Astrocyte of the cerebellum (primary cell): ENCODE results near the gene SLC34A1.
"Not testable (repeated sequence)": the region's sequence is repeated elsewhere in the genome, so short reads cannot be mapped to it uniquely, and the experiment has no call there.

Experiments used
- DNase-seq: peaks from one replicate; pipeline ENCODE4 v3.0.0-alpha.2; 2011; ENCODE audit warnings: low read depth
- H3K4me3 ChIP-seq: 2 replicates; pipeline ENCODE4 v1.5.1; 2011; ENCODE audit warnings: mild to moderate bottlenecking, low read depth, low read length, moderate library complexity
- in situ Hi-C: cut with HindIII; loops from 2 replicates; pipeline ENCODE4 v1.10.0; 2017; ENCODE audit warnings: low sequenced_read_pairs
- TF ChIP-seq, protein P1 (sequence below): IDR thresholded peaks from 2 replicates; pipeline ENCODE4 v1.5.1; 2012; ENCODE audit warnings: low read length, low read depth, moderate library complexity, mild to moderate bottlenecking; ENCODE audit errors: missing control alignments

Gene SLC34A1

GRCh38 chr5:177358370-177358819, 25.8 kb upstream of the SLC34A1 start:
- DNase-seq: no peak
- no peak overlapping the region for H3K4me3 ChIP-seq
- TF ChIP-seq, protein P1, sequence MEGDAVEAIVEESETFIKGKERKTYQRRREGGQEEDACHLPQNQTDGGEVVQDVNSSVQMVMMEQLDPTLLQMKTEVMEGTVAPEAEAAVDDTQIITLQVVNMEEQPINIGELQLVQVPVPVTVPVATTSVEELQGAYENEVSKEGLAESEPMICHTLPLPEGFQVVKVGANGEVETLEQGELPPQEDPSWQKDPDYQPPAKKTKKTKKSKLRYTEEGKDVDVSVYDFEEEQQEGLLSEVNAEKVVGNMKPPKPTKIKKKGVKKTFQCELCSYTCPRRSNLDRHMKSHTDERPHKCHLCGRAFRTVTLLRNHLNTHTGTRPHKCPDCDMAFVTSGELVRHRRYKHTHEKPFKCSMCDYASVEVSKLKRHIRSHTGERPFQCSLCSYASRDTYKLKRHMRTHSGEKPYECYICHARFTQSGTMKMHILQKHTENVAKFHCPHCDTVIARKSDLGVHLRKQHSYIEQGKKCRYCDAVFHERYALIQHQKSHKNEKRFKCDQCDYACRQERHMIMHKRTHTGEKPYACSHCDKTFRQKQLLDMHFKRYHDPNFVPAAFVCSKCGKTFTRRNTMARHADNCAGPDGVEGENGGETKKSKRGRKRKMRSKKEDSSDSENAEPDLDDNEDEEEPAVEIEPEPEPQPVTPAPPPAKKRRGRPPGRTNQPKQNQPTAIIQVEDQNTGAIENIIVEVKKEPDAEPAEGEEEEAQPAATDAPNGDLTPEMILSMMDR: no peak
- in situ Hi-C loops: no loop called here

- H3K4me3 ChIP-seq: no peak overlapping the region
- in situ Hi-C loops: no loop called here
- TF ChIP-seq, protein P1: no peak
- DNase-seq: no peak
These were observed 24.8 kb upstream of the SLC34A1 start for GRCh38 chr5:177359451-177359851.

DNA sequence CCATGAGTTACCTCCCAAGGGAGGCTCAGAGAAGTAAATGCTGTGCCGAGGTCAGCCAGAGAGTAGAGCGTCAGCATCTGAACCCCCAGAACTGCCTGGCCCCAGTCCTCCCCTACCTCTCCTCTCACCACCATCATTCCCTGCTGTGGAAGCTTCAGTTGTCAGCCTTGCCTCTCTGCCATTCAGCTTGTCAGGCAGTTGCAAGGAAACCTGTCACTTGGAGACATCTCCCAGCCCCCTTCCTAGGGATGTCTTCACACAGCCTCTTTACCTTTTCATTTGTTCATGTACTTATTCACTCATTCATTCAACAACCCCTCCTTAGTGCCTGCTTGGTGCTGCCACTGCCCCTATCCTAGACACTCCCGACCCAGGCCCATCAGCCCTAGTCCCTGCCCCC, 24.4 kb upstream of the SLC34A1 start:
- in situ Hi-C loops: loop anchor here (5.0 kb wide), 2 partner anchors 38 to 82 kb away; no protein-coding TSS in a partner anchor
- H3K4me3 ChIP-seq: no peak overlapping the region
- DNase-seq: no peak
- TF ChIP-seq, protein P1: no peak

DNA sequence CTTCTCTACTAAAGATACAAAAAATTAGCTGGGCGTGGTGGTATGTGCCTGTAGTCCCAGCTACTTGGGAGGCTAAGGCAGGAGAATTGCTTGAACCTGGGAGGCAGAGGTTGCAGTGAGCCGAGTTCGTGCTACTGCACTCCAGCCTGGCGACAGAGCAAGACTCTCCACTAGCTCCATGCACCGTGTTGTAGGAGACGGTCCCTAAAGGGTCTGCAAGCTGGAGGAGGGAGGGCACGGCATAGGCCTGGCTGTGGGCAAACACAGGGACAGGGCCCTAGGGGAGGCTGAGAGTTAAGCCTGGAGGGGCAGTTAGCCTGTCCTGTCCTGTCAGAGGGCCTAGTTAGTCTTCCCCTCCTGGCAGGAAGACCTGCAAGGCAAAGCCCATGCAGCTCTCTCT, 23.5 kb upstream of the SLC34A1 start:
- in situ Hi-C loops: loop anchor here (5.0 kb wide), 2 partner anchors 38 to 82 kb away; no protein-coding TSS in a partner anchor
- not testable (repeated sequence) for H3K4me3 ChIP-seq

DNA sequence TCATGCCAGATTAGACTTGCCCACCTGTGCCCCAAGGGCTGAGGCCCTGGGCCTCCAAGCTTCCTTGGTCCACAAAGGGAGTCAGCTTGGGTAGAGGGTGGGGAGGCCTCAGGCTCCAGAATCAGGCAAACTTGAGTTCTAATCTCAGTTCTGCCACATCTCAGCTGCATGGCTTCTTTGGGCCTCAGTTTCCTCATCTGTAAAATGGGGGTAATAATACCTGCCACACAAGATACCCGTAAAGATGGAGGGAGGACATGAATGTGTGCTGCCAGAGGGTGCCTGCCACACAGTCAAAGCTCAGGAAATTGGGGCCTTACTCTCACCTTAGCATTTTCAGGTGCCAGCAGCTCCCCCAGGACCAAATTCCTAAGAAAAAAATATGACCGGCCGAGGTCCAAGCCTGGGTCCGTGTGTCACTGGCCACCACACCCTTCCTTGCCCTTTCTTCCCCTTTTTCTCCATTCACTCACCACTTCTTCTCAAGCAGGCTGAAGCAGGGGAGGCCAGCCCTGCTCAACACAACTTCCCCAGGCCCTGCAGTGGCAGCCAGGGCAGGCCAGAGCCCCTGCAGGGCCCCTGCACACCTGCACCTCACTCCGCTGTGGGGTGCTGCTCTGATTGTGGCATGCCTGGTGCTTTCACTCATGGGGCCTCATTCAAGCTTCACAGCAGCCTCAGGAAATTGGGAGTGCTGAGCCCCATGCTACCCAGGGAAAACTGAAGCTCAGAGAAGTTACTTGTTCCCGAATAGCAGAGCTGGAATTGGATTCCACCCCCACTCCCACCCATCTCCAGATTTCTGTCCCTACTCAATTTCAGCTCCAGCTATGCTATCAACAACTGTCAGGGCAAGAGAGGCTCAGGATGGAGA, 22.6 kb upstream of the SLC34A1 start:
- H3K4me3 ChIP-seq: no peak overlapping the region
- TF ChIP-seq, protein P1: no peak
- in situ Hi-C loops: loop anchor here (5.0 kb wide), 2 partner anchors 39 to 81 kb away; no protein-coding TSS in a partner anchor
- DNase-seq: no peak

More for the DNA sequence above, 23.5 kb upstream of the SLC34A1 start:
- not testable (repeated sequence) for DNase-seq

DNA sequence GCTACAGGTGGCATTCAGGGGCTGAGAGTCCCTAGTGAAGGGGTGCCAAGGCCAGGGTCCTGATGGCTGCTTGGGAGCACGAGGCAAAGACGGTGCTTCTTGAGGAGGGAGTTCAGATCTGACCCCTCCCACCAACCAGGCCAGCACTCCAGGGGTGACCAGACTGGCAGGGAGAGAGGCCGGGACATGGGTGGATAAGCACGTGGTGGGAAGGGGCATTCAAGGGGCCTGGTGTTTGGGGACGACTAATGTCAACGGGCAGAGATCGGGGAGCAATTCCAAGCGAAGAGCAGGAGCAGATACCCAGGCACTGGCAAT, 22.0 kb upstream of the SLC34A1 start:
- DNase-seq: no peak
- no peak overlapping the region for H3K4me3 ChIP-seq
- in situ Hi-C loops: loop anchor here (5.0 kb wide), 2 partner anchors 40 to 80 kb away; no protein-coding TSS in a partner anchor
- TF ChIP-seq, protein P1: no peak
